HG02571 (cell line): ENCODE measurements around the gene FUT6.

ENCODE experiments used
- ATAC-seq: cut with Tn5 transposase; IDR thresholded peaks from one replicate; pipeline ENCODE4 v1.9.1; 2021; ENCODE audit warnings: mild to moderate bottlenecking, moderate library complexity; ENCODE audit not compliant: unreplicated experiment

The FUT6 gene

GRCh38 chr19:5828661-5829566, 10.6 kb downstream of the FUT6 start:
- no peak for ATAC-seq

GRCh38 chr19:5827891-5828660, 11.4 kb downstream of the FUT6 start:
- ATAC-seq, result peak; percentile 67

- no peak for ATAC-seq
Observed at GRCh38 chr19:5827342-5827890, 12.1 kb downstream of the FUT6 start.

- no peak for ATAC-seq
Observed at GRCh38 chr19:5826531-5827341, 12.8 kb downstream of the FUT6 start.

- no peak for ATAC-seq
Observed at GRCh38 chr19:5825178-5825577, 14.3 kb downstream of the FUT6 start.

GRCh38 chr19:5824751-5825150, 14.8 kb downstream of the FUT6 start:
- ATAC-seq, result no peak

GRCh38 chr19:5823579-5824281, 15.8 kb downstream of the FUT6 start:
- ATAC-seq, result no peak

GRCh38 chr19:5822181-5822844, 17.2 kb downstream of the FUT6 start:
- ATAC-seq, result no peak

GRCh38 chr19:5821521-5822180, 17.9 kb downstream of the FUT6 start:
- ATAC-seq, result no peak

GRCh38 chr19:5820785-5821184, 18.7 kb downstream of the FUT6 start:
- no peak for ATAC-seq

- no peak for ATAC-seq
Observed at GRCh38 chr19:5818594-5818993, 20.9 kb downstream of the FUT6 start.

- no peak for ATAC-seq
Observed at GRCh38 chr19:5817218-5817617, 22.3 kb downstream of the FUT6 start.

GRCh38 chr19:5814852-5815246, 24.7 kb downstream of the FUT6 start:
- ATAC-seq, result no peak

GRCh38 chr19:5814123-5814851, 25.2 kb downstream of the FUT6 start:
- no peak for ATAC-seq

GRCh38 chr19:5811117-5811516, 28.4 kb downstream of the FUT6 start:
- no peak for ATAC-seq

GRCh38 chr19:5809469-5809868, 30.0 kb downstream of the FUT6 start:
- no peak for ATAC-seq

GRCh38 chr19:5809053-5809452, 30.4 kb downstream of the FUT6 start:
- no peak for ATAC-seq

GRCh38 chr19:5808120-5808816, 31.2 kb downstream of the FUT6 start:
- no peak for ATAC-seq
